ENCODE measurements around the gene SYP.

Gene SYP

GRCh38 chrX:49199906-49200771, at the start of gene SYP:
Gene SYP (minus strand): TSS chrX:49200193. CDS start chrX:49200186, 7 bp downstream.
- DNase-seq: peak; percentile 89

DNA sequence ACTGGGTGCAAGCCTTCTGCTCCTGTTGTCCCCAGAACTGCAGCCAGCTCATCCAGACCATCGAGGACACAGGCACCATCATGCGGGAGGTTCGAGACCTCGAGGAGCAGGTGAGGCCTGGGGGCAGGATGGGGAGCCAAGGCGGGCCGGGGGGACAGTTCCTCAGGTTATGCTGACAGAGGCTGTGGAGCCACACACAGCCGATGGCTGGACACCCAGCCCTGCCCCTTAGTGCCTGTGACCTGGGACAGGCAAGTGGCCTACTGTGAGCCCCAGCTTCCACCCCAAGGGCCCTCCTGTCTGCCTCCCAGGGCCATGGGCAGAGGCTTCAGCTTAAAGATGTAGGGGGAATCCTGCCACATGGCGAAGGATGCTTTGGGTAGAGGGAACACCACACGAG, 49.6 kb upstream of the SYP start:
- no peak for DNase-seq

DNA sequence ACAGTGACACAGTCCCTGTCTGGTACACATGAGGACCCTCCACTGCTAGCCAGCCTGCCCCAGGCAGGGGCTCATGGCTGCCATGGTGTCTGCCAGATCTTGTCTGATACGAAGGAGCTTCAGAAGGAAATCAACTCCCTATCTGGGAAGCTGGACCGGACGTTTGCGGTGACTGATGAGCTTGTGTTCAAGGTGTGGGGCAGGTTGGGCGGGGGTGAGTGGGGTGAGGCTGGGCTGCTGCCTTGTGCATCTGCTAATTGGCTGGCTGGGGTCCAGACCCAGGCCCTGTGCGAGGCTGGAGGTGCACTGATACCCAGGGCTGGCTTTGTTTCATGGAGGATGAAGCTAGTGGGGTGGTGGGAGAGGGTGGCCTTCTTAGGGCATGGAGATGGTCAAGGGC, 49.1 kb upstream of the SYP start:
- no peak for DNase-seq

DNA sequence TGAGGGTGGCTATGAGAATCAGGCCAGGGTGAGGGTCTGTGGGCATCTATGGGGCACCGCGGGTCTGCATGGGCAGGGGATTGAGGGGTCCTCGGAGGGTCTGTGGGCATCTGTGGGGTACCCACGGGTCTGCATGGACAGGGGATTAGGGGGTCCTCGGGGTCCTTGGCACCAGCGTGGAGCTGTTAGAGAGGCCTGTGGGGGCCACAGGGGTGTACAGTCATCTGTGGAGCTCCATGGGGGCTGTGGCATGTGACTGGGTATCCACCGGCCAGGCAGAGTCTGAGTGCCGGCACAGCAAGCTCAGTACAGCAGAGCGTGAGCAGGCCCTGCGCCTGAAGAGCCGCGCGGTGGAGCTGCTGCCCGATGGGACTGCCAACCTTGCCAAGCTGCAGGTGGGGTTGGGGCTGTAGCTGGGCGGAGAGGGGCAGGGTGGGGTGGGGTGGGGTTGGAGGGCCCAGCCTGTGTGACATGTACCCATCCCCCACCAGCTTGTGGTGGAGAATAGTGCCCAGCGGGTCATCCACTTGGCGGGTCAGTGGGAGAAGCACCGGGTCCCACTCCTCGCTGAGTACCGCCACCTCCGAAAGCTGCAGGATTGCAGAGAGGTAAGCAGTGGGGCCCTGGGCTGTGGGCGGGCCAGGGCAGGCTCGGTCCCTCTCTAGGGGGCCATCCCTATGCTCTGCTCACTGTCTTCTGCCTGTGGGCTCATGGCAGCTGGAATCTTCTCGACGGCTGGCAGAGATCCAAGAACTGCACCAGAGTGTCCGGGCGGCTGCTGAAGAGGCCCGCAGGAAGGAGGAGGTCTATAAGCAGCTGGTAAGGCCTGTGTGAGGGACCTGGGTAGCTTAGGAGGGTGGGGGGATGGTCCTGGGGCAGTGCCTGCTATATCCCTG, 48.2 kb upstream of the SYP start:
- no peak for DNase-seq

DNA sequence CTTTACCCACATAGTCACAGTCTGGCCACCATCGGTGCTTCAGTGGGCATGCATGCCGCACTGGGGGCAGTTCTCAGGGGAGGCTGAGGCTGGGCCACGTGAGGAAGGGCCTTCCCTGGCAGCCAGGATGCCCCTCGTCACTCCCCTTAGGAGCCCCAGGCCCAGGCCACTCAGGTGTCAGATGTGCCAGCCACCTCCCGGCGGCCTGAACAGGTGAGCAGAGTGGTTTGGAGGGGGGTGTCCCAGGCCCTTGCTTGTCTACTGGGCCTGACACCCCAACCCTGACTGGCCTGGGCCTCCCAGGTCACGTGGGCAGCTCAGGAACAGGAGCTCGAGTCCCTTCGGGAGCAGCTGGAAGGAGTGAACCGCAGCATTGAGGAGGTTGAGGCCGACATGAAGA, 47.4 kb upstream of the SYP start:
- no peak for DNase-seq

- DNase-seq: no peak
These were observed 46.5 kb upstream of the SYP start for GRCh38 chrX:49246541-49246940.

DNA sequence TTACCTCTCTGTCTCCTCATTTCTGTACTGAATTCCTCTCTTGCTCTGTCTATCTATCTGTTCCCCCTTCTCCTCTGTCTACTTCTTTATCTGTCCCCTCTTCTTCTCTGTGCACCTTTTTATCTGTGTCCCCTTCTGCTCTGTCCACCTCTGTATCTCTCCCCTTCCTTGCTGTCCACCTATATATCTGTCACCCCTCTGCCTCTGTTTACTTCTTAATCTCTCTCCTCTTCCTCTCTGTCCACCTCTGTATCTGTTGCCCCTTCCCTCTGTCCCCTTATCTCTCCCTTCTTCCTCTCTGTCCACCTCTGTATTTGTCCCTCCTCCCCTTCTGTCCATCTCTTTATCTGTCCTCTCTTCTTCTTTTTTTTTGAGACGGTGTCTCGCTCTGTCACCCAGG, 44.2 kb upstream of the SYP start:
- DNase-seq: no peak

DNA sequence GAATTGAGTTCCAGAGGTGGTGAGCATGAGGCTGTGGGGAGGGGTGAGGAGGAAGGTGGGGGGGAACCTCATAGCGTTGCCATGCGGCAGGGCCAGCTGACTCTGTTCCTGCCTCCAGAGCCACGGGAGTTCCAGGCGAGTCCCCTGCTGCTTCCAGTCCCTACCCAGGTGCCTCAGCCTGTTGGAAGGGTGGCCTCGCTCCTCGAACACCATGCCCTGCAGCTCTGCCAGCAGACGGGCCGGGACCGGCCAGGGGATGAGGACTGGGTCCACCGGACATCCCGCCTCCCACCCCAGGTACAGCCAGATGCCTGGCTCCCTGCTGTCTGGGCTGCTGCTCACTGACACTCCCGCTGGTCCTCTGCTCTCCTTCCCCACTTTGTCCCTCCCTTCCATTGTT, 43.2 kb upstream of the SYP start:
- no peak for DNase-seq

- no peak for DNase-seq
These were observed 42.6 kb upstream of the SYP start for GRCh38 chrX:49242545-49243066.

DNA sequence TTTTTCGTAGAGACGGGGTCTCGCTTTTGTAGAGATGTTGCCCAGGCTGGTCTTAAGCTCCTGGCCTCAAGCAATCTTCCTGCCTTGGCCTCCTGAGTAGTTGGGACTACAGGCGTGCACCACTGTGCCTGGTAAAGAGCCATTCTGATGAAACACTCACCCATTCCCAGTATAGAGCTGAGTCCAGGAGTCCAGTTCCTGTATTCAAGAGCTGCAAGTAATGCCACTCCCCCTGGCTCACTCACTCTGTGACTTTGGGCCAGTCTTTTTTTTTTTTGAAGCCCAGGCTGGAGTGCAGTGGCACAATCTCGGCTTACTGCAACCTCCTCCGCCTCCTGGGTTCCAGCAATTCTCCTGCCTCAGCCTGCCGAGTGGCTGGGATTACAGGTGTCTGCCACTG, 38.7 kb upstream of the SYP start:
- DNase-seq: no peak

DNA sequence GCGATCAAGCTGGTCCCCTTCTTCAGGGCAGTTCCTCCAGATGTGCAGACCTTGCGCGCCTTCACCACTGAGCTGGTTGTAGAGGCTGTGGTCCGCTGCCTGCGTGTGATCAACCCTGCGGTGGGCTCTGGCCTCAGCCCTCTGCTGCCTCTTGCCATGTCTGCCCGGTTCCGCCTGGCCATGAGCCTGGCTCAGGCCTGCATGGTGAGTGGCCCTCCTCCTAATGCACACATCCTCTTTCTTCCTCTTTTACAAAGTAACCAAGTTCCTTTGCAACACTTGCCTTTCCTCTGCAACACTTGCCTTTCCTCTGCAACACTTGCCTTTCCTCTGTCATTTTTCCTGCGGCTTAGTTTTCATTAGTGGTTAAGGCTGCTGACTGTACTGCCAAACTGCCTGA, 37.1 kb upstream of the SYP start:
- no peak for DNase-seq

DNA sequence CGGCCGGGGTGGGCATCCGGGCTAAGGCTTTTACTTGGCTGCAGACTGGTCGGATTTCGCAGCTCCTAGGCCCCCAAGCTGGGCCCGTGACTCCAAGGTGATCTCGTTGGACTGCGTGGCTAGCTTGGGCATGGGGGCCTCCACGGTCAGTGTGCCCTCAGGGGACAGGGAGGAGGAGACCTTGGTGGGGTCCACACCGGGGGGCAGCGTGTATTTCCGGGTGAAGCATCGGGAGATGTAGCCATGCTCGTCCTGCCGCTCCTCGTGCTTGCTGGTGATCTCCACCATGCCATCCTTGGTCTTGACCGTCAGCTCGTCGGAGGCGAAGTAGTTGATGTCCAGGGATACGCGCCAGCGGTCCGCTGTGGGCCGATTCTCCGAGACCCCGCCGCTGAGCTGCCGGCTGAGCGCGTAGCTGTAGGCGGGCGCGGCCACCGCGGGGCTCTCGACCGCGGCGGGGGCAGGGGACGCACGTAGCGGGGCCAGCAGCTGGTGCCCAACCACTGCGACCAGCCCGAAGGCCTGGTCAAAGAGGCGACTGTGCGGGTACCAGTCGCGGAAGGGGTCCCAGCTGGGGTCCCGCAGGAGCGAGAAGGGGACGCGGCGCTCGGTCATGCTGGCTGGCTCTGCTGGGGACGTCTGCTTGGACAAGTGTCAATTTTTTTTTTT, 34.0 kb upstream of the SYP start:
- DNase-seq: no peak

GRCh38 chrX:49233176-49233575, 33.2 kb upstream of the SYP start, which contains the start of gene CACNA1F:
Gene CACNA1F (minus strand): TSS chrX:49233340. CDS start chrX:49233309, 31 bp downstream.
- no peak for DNase-seq

GRCh38 chrX:49232525-49232924, 32.5 kb upstream of the SYP start:
- no peak for DNase-seq

- DNase-seq: no peak
These were observed 31.5 kb upstream of the SYP start for GRCh38 chrX:49231333-49232000.

DNA sequence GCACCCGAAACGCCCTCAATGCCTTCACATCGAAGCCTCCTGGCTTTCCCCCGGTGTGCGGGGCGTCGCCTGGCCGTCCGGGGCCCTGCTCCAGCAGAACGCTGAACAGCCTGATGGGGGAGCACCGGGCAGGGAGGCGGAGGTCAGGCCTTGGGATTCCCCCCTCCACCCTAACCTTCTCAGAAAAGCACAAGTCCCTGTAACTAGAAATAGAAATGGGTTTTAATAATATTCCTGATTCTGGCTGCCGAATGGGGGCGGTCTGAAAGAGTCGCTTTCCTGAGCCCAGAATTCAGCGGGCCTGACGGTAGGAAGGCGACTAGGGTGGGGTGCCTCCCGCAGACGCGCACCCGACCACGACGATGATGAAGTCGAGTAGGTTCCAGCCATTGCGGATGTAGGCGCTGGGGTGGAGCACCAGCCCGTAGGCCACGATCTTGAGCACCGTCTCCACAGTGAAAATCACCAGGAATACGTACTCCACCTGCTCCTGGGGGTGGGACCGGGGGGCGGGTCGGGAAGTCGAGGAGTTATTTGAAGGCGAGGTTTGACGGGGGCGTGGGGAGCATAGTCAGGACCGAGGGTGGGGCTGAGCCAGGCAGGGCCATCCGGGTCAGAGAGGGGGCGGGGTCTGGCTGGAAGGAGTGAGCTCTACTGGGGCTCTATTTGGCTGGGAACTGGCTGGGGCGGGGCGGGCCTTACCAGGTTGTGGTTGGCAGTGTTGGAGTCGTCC, 30.7 kb upstream of the SYP start:
- DNase-seq: peak; percentile 64

- no peak for DNase-seq
These were observed 28.2 kb upstream of the SYP start for GRCh38 chrX:49228185-49228584.

GRCh38 chrX:49227726-49228125, 27.7 kb upstream of the SYP start:
- DNase-seq: no peak

DNA sequence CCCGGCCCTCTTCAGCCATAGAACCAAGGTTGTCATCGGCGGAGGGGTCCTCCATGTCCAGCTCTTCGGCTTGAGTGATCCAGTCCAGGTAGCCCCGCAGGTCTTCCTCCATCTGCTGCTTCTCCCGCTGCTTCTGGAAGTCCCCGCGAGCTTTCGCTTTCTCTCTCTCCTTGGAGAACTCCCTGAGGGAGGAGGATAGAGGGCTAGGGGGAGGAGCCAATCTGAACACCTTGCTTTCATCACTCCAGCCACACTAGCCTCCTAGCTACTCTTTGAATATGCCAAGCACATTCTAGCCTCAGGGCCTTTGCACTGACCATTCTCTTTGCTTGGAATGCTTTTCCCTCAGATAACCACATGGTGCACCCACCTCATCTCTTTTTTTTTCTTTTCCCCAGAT, 27.0 kb upstream of the SYP start:
- no peak for DNase-seq

- no peak for DNase-seq
These were observed 25.9 kb upstream of the SYP start for GRCh38 chrX:49225858-49226257.

DNA sequence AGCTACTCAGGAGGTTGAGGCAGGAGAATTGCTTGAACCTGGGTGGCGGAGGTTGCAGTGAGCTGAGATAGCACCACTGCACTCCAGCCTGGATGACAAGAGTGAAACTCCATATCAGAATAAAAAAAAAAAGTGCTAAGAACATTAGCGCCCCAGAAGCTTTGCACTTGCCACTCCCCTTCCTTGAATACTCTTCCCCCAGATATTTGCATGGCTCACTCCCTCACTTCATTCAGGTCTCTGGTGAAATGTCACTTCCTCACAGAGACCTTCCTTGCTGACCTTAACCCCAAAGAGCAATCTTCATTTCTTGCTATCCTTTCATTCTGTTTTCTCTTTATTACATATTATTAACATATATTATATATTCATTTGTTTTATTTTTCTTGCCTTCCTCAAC, 21.9 kb upstream of the SYP start:
- no peak for DNase-seq

GRCh38 chrX:49220100-49220499, 20.1 kb upstream of the SYP start:
- no peak for DNase-seq

All from activated CD4-positive, alpha-beta T cell treated with anti-CD3 and anti-CD28 coated beads, Interleukin-2, Interleukin-6, amounts not matched to agents 100 ng/mL and 50 ng/mL, durations not matched to agents 16 hours and 8 hours (primary cell).